22Rv1 (cell line): Measurements from ENCODE around the gene RAP1A.

Source experiments
- CTCF ChIP-seq: fragments of 450-650 bp; IDR thresholded peaks from 2 replicates; pipeline ENCODE4 v1.5.1; 2017; ENCODE audit warnings: mild to moderate bottlenecking
- ZFX ChIP-seq: fragments of 450-650 bp; IDR thresholded peaks from 2 replicates; pipeline ENCODE4 v1.6.1; 2017; ENCODE audit warnings: antibody characterized with exemption, borderline replicate concordance

- TF ChIP-seq CTCF, result no peak
- no peak for TF ChIP-seq ZFX
These were observed 96.7 kb downstream of the RAP1A start for GRCh38 chr1:111716333-111716732.
